Cardiac muscle cell (in vitro differentiated cells and primary cell): ENCODE data around the gene OR2AJ1. TPM values are rescaled to one million over a fixed set of nuclear protein-coding genes. Genes with fewer than 3 reads are reported as not detected.

ENCODE experiments used
- DNase-seq, 2 donors: peaks; one replicate each; pipeline versions ENCODE4 v3.0.0 to v3.0.0-alpha.2; 2010 to 2017; ENCODE audit warnings: low read depth in 1 of 2, low spot score in 1 of 2
- H3K27ac ChIP-seq: fragments of 200-600 bp; sonication (generic); 2 replicates; pipeline ENCODE4 v1.5.1; 2016
- H3K27me3 ChIP-seq: fragments of 200-600 bp; sonication (generic); 2 replicates; pipeline ENCODE4 v1.6.0; 2016; ENCODE audit warnings: control low read depth
- H3K36me3 ChIP-seq: fragments of 200-600 bp; sonication (generic); 2 replicates; pipeline ENCODE4 v1.5.1; 2016; ENCODE audit warnings: control low read depth
- H3K4me1 ChIP-seq: fragments of 200-600 bp; sonication (generic); 2 replicates; pipeline ENCODE4 v1.8.1; 2017; ENCODE audit warnings: low read depth, mild to moderate bottlenecking, mixed run types
- H3K4me3 ChIP-seq: fragments of 200-600 bp; sonication (generic); 2 replicates; pipeline ENCODE4 v1.5.1; 2016; ENCODE audit warnings: mild to moderate bottlenecking
- H3K9me3 ChIP-seq: fragments of 200-600 bp; sonication (generic); 2 replicates; pipeline ENCODE4 v1.5.1; 2017; ENCODE audit warnings: low read depth, mild to moderate bottlenecking, control low read depth
- polyA plus RNA-seq: library from polyadenylated mRNA; unstranded; fragments of >200 nt; fragmentation: Nextera tagmentation; extraction: Ambion mirVana; gene quantifications from 2 replicates; pipeline ENCODE4 v1.2.1, GENCODE V29; 2016
- total RNA-seq: library from RNA; depleted of rRNA; stranded (reverse); fragments of >200 nt; gene quantifications from 2 replicates; pipeline ENCODE4 v1.2.3, GENCODE V29; 2016
- TF ChIP-seq, protein P1 (sequence below): IDR thresholded peaks from 2 replicates; pipeline ENCODE4 v1.5.1; 2012; ENCODE audit warnings: low read depth, mild to moderate bottlenecking, low read length

Gene OR2AJ1
- total and polyA plus RNA-seq, 2 experiments from 2014 or later = 0.21 TPM; not detected in 1

DNA sequence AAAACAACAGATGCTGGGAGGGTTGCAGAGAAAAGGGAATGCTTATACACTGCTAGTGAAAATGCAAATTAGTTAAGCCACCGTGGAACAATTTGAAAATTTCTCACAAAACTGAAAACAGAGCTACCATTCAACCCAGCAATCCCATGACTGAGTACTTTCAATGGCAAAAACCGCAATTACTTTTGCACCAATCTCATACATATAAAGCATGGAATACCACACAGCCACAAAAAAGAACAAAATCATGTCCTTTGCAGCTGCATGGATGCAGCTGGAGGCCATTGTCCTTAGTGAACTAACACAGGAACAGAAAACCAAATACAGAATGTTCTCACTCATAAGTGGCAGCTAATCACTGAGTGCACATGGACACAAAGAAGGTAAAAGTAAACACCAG is 10.9 kb upstream of the OR2AJ1 start:
- no peaks in the 10 kb centered on the region for H3K36me3 ChIP-seq
- no peaks in the 10 kb centered on the region for H3K9me3 ChIP-seq
- H3K4me3 ChIP-seq = no peak overlapping the region
- no peak overlapping the region for H3K27ac ChIP-seq
- TF ChIP-seq, protein P1, sequence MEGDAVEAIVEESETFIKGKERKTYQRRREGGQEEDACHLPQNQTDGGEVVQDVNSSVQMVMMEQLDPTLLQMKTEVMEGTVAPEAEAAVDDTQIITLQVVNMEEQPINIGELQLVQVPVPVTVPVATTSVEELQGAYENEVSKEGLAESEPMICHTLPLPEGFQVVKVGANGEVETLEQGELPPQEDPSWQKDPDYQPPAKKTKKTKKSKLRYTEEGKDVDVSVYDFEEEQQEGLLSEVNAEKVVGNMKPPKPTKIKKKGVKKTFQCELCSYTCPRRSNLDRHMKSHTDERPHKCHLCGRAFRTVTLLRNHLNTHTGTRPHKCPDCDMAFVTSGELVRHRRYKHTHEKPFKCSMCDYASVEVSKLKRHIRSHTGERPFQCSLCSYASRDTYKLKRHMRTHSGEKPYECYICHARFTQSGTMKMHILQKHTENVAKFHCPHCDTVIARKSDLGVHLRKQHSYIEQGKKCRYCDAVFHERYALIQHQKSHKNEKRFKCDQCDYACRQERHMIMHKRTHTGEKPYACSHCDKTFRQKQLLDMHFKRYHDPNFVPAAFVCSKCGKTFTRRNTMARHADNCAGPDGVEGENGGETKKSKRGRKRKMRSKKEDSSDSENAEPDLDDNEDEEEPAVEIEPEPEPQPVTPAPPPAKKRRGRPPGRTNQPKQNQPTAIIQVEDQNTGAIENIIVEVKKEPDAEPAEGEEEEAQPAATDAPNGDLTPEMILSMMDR = no peak
- no peaks in the 10 kb centered on the region for H3K4me1 ChIP-seq
- DNase-seq = no peak
- no peaks in the 10 kb centered on the region for H3K27me3 ChIP-seq

DNA sequence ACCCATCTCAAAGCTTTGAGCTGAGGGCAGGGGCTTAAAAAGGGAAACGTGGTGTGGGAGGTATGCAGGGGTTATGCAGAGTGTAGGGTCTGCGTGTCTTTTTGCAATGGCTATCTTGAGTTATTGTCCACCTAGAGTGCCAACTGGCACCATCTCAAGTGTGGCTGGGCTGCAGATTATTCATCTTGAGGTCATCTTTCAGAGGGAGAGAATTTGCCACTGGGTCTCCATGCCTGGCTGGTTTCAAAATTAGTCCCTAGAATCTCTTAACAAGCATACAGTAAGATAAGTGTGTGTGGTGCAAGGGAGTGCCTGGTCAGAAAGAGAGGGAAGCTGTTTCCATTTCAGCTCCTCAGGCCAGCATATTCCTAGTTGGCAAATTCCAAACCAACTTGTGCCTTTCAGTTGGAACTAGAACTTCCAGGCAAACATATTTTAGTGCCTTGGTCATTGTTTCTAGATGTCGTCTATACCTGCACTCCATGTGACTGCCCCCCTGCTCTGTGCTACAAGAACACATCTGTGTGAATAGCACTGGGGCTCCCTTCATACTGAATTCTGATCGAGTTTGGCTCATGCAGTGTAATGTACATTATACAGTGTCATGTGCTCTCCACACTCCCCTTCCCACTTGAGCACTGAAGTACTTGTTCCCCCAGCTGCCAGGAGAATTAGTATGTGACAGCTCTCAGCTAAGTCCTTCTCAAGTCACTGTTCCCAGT is 9.6 kb upstream of the OR2AJ1 start:
- H3K4me1 ChIP-seq = no peaks in the 10 kb centered on the region
- H3K27ac ChIP-seq = peak overlapping the region; percentile 28
- DNase-seq = peak in 1 of 2 donors; percentile 32
- no peak overlapping the region for H3K4me3 ChIP-seq
- H3K27me3 ChIP-seq = no peaks in the 10 kb centered on the region
- TF ChIP-seq, protein P1 = no peak
- H3K36me3 ChIP-seq = no peaks in the 10 kb centered on the region
- no peaks in the 10 kb centered on the region for H3K9me3 ChIP-seq

DNA sequence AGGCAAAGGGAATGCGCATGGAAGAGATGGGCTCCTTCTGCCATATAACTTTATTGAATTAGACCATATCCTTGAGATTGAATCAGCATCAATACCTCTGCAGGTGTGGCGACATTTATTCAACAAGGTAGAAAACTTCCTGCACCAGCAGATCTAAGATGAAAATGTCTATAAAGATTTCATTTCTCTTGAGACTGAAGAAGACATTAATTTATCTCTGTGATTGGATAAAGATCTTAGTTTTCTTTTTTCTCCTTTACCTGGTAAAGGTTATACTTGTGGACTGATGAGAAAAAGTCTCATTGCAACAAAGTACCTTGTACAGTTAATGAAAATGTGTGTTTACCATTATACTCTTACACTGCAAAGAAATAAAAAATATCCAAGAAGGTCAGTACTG is 4.7 kb upstream of the OR2AJ1 start, which contains the start of gene OR2T8:
Gene OR2T8 (plus strand): TSS at position 301 of the 400 bp plus-strand sequence. CDS start 766 bp downstream, outside the sequence.
- no peaks in the 10 kb centered on the region for H3K9me3 ChIP-seq
- H3K4me3 ChIP-seq = no peak within 1 kb of the TSS
- no peaks in the 10 kb centered on the region for H3K36me3 ChIP-seq
- TF ChIP-seq, protein P1 = no peak
- DNase-seq = no peak
- no peak within 1 kb of the TSS for H3K27ac ChIP-seq
- H3K27me3 ChIP-seq = no peaks in the 10 kb centered on the region
- no peaks in the 10 kb centered on the region for H3K4me1 ChIP-seq

DNA sequence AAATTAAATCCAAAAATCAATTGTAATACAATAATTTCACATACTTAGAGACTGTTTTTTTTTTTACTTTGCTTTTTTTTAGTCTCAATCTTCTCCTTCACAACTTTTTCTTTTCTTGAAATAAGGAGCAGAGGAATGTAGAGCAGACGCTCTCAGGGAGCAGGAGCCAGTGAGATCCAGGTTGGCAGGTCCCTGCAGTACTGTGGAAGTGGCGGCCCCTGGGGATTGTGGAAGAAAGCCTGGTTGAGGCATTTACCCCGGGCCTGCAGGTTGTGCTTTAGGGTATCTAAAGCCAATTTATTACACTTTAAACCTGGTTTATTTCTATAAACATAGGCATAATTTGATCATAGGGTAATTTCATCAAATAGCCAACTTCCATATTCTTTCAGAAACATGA is 748 bp upstream of the OR2AJ1 start:
- TF ChIP-seq, protein P1 = no peak
- Histone ChIP-seq H3K4me3 (no peak overlapping the region), H3K36me3 (no peaks in the 10 kb centered on the region), H3K9me3 (no peaks in the 10 kb centered on the region), H3K4me1 (no peaks in the 10 kb centered on the region), H3K27ac (no peak overlapping the region), H3K27me3 (no peaks in the 10 kb centered on the region)
- peak in 1 of 2 donors; percentile 5 for DNase-seq

DNA sequence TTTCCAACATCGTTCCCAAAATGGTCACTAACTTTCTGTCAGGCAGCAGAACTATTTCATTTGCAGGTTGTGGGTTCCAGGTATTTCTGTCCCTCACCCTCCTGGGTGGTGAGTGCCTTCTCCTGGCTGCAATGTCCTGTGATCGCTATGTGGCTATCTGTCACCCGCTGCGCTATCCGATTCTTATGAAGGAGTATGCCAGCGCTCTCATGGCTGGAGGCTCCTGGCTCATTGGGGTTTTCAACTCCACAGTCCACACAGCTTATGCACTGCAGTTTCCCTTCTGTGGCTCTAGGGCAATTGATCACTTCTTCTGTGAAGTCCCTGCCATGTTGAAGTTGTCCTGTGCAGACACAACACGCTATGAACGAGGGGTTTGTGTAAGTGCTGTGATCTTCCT is 9.3 kb downstream of the OR2AJ1 start:
- H3K36me3 ChIP-seq = no peaks in the 10 kb centered on the region
- TF ChIP-seq, protein P1 = no peak
- no peaks in the 10 kb centered on the region for H3K9me3 ChIP-seq

More for the DNA sequence above, 9.3 kb downstream of the OR2AJ1 start:
- H3K27ac ChIP-seq = no peak overlapping the region
- no peak for DNase-seq
- H3K4me3 ChIP-seq = no peak overlapping the region
- no peaks in the 10 kb centered on the region for H3K4me1 ChIP-seq
- no peaks in the 10 kb centered on the region for H3K27me3 ChIP-seq
